ENCODE results near the gene GABRQ.

GABRQ gene

DNA sequence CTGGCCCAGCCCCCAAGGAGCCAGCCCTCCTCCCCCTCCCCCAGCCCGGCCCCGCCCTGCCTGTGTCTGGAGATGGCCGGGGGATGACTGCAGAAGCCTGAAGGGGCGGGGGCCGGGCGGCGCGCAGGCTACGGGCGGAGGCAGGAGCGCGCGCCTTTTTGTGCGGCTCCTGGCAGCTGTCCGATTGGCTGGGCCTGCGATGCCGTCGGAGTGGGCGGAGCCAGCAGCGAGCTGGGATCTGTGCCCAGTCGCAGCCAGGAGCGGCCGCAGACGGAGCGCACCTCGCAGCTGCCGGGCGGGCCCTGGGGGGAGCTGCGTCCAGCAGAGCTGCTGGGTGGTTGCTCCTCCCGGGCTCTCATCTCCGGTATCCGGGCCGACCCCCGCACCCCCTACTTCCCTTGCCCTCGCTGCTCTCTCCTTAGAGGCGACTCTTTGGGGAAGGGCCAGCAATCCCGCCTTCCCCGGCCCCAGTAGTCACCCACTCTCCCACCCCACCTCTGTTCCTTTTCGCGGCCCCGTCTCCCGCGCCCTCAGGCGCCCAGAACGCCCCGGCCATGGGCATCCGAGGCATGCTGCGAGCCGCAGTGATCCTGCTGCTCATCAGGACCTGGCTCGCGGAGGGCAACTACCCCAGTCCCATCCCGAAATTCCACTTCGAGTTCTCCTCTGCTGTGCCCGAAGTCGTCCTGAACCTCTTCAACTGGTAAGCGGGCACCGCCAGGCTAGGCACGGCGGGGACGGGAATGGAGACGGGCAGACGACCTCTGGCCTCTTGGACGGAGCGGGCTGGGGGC lies at the start of gene GABRQ:
TSS of gene GABRQ (plus strand) at position 247 of the 794 bp plus-strand sequence. CDS start at position 555, 308 bp downstream.
- DNase-seq (ENCODE audit: low read depth in 2 of 2): no peak

DNA sequence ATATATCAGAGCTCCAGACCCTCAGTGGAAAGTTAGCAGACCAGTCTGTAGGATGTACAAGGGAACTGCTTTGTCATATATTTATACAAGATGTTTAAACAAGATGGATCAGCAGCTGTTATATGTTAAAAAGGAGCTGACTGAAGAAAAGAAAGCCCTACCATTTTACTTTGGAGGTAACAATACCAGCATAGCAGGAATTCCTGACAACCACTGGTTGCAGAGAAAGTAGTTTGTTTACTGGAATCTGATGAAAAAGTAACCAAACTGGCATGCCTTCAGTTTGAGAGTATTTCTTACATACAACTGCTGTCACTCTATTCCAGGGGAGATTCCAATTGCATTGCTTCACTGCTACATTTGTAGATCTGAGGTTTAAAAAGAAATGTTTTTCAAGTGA lies 49.5 kb upstream of the GABRQ start:
- no peak for DNase-seq (ENCODE audit: low read depth in 2 of 2)

DNA sequence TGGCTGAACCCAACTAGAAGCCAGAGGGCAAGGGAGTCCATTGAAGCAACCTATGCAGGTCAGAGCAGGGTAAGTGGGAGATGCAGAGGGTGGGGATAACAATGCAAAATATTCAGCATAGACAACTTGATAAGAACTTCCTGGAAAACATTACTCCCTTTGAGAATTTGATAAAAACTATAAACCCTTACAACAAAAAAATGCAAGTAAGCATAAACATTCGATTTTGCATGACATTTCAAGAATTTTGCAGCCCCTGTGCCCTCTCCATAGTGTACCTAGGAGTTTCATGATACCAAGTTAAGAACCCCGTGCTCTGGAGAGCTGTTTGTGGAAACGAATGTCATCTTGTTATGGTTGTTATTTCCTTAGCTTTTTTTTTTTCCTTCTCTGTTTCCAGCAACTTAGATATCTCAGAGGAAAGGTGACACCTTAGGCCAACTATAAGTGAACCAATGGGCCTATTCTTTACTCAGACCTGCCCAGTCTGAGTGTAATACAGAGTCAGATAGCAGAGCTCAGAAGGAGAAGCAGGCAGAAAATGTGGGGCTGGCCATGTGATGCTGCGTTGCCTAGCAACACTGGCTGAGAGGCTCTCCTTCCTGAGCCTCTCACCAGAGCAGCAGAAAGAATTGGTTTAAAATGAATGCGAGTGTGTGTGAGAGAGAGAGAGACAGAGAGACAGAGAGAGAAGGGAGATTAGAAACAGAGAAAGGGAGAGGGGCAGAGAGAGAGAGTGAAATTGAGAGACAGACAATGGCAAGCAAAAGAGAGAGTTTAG lies 36.7 kb upstream of the GABRQ start:
- no peak for DNase-seq (ENCODE audit: low read depth in 2 of 2)

GRCh38 chrX:152601848-152602616 lies 35.7 kb upstream of the GABRQ start:
- DNase-seq (ENCODE audit: low read depth in 2 of 2): no peak

DNA sequence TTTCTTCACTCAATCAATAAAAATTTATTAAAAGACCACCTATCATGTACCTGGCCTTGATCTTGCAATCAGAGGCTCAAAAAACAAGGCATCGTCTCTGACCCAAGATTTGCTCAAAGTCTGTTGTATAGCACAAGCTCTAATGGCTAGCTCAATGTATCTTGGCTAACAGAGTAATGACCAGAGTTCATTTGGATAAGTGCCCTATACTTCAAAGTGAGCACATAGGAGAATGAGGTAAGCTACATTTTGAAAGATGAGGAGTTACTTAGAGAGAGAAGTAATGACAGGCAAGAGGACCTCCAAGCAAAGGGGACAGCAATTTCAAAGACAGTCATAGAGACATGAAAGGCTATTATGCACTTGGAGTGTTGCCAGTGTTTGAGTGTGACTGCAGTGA lies 22.9 kb upstream of the GABRQ start:
- no peak for DNase-seq (ENCODE audit: low read depth in 2 of 2)

- no peak for DNase-seq (ENCODE audit: low read depth in 2 of 2)
These were observed 17.8 kb upstream of the GABRQ start for GRCh38 chrX:152619897-152620296.

DNA sequence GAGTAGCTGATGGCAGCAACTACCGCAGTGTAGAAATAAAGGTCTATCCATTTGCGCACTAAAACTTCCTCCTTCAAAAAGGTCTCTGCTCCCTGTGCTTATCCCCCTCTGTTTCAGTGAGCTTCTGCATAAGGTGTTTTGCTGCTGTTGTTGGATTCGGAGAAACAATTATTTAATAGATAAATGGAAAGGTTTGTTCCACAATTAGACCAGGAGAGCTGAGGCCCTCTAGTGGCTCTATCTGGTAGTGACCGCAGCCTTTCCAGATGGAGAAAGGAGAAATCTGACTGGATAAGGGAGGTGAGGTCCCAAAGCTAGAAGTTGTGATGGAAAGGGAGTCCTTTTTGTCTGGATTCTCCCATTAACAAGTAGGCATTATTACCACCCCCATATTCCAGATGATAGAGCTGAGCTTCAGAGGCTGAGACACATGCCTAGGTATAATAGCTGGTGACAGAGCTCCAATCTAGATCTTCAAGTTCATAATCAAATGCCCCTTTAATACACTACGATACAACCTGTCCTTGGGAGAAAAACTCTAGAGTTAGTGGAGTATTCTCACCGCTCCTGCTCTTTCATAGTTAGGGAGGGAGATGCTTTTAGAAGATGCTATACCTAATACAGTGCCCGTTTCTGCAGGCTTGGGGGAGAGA lies 5.1 kb upstream of the GABRQ start:
- DNase-seq (ENCODE audit: low read depth in 2 of 2): no peak

- no peak for DNase-seq (ENCODE audit: low read depth in 2 of 2)
These were observed 1.8 kb upstream of the GABRQ start for GRCh38 chrX:152635941-152636340.

- no peak for DNase-seq (ENCODE audit: low read depth in 2 of 2)
These were observed 779 bp downstream of the GABRQ start for GRCh38 chrX:152638443-152638904.

GRCh38 chrX:152639426-152639825 lies 1.7 kb downstream of the GABRQ start:
- DNase-seq (ENCODE audit: low read depth in 2 of 2): no peak

DNA sequence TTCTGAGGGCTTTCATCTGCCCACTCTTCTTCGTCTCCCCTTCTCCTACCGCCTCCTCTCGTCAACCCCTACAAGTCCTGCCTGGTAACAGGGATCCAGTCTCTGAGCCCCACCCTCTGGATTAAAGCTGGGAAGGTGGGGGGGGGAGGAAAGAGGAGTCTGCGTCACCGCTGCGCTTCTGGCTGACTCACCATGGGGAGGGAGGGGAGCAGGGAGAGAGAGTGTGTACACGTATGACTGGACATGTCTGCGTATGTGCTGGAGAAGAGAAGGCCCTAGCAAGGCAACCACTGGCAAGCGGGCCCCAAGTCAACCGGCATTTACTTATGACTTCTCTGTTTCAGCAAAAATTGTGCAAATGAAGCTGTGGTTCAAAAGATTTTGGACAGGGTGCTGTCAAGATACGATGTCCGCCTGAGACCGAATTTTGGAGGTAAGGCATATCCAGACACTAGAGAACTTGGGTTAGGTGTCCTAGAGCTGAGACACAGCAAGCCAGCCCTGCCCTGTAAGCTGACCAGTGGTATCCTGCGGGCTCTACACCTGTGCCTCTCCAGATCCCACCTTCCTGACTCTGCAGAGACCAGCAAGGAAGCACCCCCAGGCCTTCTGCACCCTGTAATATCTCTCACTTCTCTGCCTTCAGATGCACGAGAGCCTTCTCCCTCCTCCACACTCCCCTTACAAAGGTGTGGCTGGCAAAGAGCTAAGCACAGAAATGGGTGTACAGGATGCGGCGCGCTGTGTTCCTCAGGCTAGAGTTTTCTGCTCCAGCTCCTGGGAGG lies 2.5 kb downstream of the GABRQ start:
- no peak for DNase-seq (ENCODE audit: low read depth in 2 of 2)

DNA sequence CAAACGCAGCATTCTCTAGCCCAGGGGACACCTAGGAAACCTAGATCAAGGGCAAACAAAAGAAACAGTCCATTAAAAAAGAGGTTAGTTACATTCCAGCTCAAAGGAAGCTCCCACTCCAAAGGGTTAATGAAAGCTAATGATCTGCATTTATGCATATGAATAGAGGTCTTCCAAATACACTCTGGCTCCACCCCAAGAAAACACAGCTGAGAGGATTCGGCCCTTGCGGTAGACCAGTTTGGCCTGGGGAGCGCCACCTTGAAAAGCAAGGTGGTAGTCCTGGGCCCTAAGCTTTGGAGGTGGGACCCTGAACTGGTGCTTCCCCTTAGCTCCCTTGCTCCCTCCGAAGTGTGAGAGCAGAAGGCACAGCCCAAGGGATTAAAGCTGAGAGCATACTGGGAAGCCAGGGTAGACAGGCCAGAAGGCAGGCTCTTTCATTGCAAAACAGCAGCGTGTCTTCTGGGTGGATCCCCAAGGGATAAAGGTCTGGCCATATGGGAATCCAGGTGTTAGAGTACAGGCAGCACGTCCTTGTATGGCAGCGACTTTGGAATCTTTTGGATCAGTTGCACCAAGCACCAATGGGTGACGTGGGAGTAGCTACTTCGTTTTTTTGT lies 3.7 kb downstream of the GABRQ start:
- no peak for DNase-seq (ENCODE audit: low read depth in 2 of 2)

DNA sequence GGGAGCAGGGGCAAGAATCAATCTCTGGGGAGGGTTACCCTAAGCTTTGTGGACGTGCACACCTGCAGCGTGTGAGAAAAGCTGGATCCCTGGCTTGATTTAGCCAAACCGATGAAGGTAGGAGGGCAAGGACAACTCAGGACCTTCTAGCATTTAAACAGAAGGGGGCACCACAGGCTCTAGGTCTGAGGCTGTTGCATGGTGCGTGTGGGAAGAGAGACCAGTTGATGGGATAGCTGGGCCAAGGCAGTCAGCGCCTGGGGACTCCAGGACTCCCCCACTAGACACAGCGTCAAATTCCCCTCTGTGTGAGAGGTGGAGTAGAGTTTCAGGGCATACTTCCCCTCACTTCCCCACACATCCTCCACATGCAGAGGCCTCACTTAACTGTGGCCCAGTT lies 4.3 kb downstream of the GABRQ start:
- no peak for DNase-seq (ENCODE audit: low read depth in 2 of 2)

DNA sequence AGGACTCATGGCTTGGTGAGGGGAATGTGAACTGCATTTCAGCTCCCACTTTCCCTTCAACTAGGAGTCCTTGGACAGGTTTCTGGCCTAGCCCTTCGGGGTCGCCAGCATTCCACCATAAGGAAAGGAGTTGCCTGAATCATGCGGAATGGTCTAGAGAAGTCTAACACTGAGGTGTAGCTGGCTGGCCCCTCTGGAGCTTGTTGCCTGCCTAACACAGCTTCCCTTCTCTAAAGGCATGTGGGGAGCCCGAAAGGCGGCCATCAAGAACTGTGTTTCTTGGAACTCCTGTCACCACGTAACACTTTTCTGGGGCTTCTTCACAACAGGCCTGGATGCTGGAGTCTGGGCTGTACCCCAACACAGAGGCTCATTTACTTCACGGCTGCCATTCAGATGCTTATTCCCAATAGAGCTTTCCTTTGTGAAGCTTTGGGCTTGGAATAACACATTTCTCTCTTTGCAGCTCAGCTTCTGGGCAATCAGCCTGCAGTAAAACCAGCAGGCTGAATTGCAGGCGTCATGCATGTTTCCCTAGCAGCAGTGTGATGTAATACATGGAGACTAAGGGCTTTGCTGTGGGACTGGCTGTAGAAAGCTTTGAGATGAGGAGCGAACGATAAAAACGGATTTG lies 5.4 kb downstream of the GABRQ start:
- no peak for DNase-seq (ENCODE audit: low read depth in 2 of 2)

GRCh38 chrX:152646961-152647360 lies 9.3 kb downstream of the GABRQ start:
- DNase-seq (ENCODE audit: low read depth in 2 of 2): no peak

GRCh38 chrX:152647978-152648377 lies 10.3 kb downstream of the GABRQ start:
- DNase-seq (ENCODE audit: low read depth in 2 of 2): no peak

DNA sequence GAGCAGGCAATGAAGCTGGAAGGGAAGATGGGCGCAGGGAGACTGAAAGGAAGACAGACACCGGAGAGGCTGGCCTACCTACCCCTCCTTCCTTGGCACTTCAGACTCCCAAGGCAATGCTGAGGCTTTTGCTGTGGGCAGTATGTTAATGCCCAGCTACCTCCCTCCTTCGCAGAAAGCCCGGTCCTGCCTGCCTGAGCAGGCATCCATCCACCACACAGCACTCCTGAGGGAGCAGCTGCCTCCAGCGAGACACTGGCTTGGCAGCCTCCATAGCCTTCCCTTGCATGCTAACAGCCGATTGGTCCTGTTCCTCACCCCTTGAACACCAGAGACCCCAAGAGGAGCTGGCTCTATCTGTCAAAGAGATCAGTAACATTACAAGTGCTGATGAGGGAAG lies 14.4 kb downstream of the GABRQ start:
- no peak for DNase-seq (ENCODE audit: low read depth in 2 of 2)

DNA sequence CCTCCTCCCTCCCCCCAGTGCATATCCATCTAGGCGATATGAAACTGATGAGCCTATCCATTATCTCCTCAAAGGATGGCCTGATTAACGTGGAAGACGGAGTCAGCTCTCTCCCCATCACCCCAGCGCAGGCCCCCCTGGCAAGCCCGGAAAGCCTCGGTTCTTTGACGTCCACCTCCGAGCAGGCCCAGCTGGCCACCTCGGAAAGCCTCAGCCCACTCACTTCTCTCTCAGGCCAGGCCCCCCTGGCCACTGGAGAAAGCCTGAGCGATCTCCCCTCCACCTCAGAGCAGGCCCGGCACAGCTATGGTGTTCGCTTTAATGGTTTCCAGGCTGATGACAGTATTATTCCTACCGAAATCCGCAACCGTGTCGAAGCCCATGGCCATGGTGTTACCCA lies 14.8 kb downstream of the GABRQ start:
- DNase-seq (ENCODE audit: low read depth in 2 of 2): no peak

GRCh38 chrX:152656087-152656486 lies 18.4 kb downstream of the GABRQ start:
- no peak for DNase-seq (ENCODE audit: low read depth in 2 of 2)

GRCh38 chrX:152656890-152657289 lies 19.2 kb downstream of the GABRQ start:
- no peak for DNase-seq (ENCODE audit: low read depth in 2 of 2)
